Caki2 (cell line): ENCODE results near the gene KCNK4. TPM values are rescaled to one million over a fixed set of nuclear protein-coding genes. Genes with fewer than 3 reads are reported as not detected.

ENCODE experiments used
- DNase-seq: peaks from one replicate; pipeline ENCODE4 v3.0.0-alpha.2; 2015; ENCODE audit warnings: low read depth
- in situ Hi-C: cut with HindIII; loops from 2 replicates; pipeline ENCODE4 v1.10.0; 2016; ENCODE audit warnings: low sequenced_read_pairs, low pct_unique_long_range_greater_than_20kb, mixed read lengths
- total RNA-seq: library from RNA; depleted of rRNA; stranded (reverse); fragments of >200 nt; shearing (Covaris generic); gene quantifications from 2 replicates; pipeline ENCODE4 v1.2.3, GENCODE V29; 2014; ENCODE audit warnings: low replicate concordance

Gene KCNK4
- total RNA-seq, 1 experiment from 2014 or later = not detected

GRCh38 chr11:64333556-64333955 lies 42.5 kb downstream of the KCNK4 start:
- DNase-seq = no peak
- in situ Hi-C loops = no loop called here

- in situ Hi-C loops = no loop called here
- peak; percentile 93 for DNase-seq
Observed at GRCh38 chr11:64334764-64335735, 43.9 kb downstream of the KCNK4 start.

GRCh38 chr11:64337538-64338249 lies 46.6 kb downstream of the KCNK4 start:
- no peak for DNase-seq
- in situ Hi-C loops = no loop called here

DNA sequence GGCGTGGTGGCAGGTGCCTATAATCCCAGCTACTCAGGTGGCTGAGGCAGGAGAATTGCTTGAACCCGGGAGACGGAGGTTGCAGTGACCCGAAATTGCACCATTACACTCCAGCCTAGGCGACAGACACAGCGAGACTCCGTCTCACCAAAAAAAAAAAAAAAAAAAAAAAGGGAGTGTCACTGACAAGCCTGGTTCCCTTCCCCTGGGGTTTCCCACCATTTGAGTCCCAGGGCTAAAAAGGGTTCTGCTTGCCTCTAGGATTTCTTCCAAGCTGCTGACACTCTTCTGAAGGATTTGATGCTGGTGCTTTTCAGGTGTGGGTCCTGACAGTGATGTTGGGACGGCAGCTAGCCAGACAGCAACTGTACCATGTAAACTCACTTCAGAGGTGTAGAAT lies 47.6 kb downstream of the KCNK4 start:
- DNase-seq = no peak
- in situ Hi-C loops = no loop called here

GRCh38 chr11:64339286-64339685 lies 48.2 kb downstream of the KCNK4 start:
- in situ Hi-C loops = no loop called here
- DNase-seq = no peak

DNA sequence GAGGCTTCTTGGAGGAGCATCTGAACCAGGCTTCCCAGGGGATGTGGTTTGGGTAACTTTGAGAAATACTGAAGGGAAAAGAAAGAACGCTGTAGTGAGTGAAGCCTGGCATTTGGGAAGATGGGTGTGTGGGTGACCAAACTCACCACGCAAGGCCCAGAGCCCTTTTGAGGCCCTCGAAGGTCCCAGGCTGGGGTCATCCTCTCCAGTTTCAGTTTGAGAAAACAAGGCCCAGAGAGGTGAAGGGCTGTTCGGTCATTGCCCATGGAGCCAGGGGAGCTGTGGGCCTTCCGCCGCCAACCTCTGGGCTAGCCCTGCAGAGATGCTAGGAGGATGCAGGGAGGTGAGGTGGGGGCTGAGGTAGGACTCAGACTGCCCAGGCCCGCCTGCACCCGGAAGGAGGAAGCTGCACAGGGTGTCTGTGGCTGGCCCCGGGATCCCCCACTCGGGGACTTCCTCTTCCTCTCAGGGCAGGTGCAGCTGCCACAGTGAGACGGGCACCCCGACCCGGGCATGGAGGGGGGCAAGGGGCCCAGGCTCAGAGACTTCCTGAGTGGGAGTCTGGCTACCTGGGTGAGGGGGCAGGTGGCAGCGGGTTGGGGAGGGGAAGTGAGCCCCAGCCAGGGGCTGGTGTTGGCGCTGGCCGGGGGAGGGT lies 48.8 kb downstream of the KCNK4 start, which contains the start of gene CCDC88B:
Gene CCDC88B, plus strand, starts transcription at position 451 of the 655 bp plus-strand sequence. Its CDS starts 63 bp downstream, at position 514.
- in situ Hi-C loops = no loop called here

DNA sequence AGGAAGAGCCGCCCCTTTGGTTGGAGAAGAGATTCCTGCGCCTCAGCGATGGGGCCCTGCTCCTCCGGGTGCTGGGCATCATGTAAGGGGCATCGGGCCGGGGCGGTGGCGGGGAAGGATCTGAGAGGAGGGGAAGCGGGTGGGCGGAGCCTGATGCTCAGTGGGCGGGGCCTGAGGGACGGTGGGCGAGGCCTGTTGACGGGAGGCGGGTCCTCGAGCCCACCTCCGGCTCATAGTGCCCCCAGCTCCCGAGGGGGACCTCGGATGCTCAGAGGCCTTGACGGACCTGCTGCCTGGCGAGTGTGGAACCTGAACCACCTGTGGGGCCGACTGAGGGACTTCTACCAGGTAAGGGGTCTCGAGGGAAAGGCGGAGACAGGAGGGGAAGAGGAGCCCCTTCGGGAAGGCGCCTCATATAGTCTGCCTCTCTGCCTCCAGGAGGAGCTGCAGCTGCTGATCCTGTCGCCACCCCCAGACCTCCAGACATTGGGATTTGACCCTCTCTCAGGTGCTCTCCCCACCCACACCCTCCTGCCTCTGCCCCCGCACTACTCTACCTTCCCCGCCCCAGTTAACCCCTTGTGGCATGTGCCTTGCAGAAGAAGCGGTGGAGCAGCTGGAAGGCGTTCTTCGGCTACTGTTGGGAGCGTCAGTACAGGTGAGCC lies 49.7 kb downstream of the KCNK4 start:
- in situ Hi-C loops = no loop called here
- DNase-seq = no peak

More for the DNA sequence above, 48.8 kb downstream of the KCNK4 start, which contains the start of gene CCDC88B:
- DNase-seq = no peak

DNA sequence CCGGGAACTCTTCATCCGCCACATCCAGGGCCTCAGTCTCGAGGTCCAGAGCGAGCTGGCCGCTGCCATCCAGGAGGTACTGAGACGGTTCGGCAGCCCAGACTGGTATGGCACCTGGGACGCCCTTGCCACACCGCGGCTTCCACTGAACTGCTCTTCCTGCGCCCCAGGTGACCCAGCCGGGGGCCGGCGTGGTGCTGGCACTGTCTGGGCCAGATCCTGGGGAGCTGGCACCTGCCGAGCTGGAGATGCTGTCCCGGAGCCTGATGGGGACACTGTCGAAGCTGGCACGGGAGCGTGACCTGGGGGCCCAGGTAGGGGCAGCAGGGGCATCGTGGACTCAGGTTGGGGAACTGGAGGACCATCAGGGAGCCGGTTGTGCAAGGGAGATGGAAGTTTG lies 50.3 kb downstream of the KCNK4 start:
- DNase-seq = no peak
- in situ Hi-C loops = no loop called here

GRCh38 chr11:64341851-64342791 lies 51.0 kb downstream of the KCNK4 start:
- in situ Hi-C loops = no loop called here
- DNase-seq = peak; percentile 67

GRCh38 chr11:64342869-64343745 lies 52.0 kb downstream of the KCNK4 start:
- DNase-seq = no peak
- in situ Hi-C loops = no loop called here

DNA sequence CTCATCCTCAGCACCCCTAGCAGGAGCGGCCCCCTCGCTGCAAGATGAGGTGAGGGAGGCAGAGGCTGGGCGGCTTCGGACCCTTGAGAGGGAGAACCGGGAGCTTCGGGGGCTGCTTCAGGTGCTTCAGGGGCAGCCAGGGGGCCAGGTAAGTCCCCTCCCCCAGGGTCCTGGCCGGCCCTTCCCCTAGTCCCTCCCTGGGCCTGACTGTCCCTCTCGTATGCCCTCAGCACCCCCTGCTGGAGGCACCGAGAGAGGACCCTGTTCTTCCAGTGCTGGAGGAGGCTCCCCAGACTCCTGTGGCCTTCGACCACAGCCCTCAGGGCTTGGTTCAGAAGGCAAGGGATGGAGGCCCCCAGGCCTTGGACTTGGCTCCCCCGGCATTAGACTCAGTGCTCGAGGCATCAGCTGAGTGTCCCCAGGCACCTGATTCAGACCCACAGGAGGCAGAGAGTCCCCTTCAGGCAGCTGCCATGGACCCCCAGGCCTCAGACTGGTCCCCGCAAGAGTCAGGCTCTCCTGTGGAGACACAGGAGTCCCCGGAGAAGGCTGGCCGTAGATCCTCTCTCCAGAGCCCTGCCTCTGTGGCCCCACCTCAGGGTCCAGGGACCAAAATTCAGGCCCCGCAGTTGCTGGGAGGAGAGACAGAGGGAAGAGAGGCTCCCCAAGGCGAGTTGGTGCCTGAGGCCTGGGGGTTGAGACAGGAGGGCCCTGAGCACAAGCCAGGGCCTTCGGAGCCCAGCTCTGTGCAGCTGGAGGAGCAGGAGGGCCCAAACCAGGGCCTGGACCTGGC lies 52.9 kb downstream of the KCNK4 start:
- no peak for DNase-seq
- in situ Hi-C loops = no loop called here

GRCh38 chr11:64344787-64345186 lies 53.7 kb downstream of the KCNK4 start:
- in situ Hi-C loops = no loop called here
- DNase-seq = no peak

DNA sequence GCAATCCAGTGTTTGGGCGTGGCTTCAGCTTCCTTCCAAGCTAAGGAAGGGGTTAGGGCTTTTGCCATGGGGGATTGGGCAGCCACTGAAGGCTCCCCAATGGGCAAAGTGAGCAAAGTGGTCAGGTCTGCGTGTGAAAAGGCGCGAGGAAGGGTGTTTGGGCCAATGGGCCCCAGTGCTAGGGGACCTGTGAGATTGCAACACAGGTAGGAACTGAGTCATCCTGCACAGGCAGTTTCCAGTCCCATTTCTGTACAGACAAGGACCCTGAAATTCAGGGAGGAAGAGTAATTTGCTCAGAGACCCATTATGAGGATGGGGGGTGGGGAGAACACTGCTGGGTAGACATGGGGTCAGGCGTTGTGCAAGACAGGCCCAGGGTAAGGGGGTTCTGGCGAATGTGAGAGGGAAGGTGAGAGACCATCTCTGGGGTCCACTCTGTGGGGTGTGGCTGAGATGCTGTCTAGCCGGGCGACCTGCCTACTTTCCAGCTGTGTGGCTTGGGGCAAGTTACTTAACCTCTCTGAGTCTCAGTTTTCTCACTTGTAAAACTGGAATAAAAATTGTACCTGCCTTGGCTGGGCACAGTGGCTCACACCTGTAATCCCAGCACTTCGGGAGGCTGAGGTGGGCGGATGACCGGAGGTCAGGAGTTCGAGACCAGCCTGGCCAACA lies 56.2 kb downstream of the KCNK4 start:
- in situ Hi-C loops = no loop called here
- DNase-seq = no peak

GRCh38 chr11:64348383-64349024 lies 57.4 kb downstream of the KCNK4 start:
- in situ Hi-C loops = no loop called here
- DNase-seq = no peak

- in situ Hi-C loops = no loop called here
Observed at GRCh38 chr11:64349025-64349387, 57.9 kb downstream of the KCNK4 start.

More at GRCh38 chr11:64349025-64349387, 57.9 kb downstream of the KCNK4 start:
- DNase-seq = no peak
